ENCODE results near the gene GINS1.

Gene GINS1

DNA sequence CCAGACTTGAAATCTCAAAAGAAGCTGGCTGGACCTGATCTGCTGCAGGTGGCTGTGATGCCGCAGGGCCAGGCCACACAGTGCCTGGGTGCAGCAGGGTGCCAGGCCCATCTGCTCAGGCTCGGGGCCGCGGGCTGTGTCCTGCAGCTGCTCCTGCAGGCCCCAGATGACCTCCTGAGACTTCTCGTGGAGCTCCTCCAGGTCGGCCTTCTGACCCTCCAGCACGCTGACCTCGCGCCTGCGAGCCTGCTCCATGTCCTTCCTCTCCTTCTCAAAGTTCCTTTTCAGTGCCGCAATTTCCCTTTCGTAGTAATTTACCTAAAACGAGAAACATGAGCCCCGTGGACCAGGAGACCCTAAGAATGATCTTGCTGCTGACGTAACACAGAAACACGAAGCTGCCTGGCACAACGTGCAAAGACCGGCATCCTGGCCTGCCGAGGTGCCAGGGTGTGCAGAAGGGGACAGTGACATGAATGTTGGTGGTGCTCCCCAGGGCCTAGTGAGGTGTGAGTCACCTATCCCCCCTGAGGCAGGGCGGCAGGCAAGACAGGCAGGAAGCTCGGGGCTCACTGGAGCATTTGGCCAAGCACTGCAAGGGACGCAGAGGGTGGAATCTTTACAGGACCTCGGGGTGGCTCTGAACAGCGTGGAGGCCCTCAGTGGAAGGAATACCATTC lies 71.6 kb downstream of the GINS1 start:
- no peak for DNase-seq

DNA sequence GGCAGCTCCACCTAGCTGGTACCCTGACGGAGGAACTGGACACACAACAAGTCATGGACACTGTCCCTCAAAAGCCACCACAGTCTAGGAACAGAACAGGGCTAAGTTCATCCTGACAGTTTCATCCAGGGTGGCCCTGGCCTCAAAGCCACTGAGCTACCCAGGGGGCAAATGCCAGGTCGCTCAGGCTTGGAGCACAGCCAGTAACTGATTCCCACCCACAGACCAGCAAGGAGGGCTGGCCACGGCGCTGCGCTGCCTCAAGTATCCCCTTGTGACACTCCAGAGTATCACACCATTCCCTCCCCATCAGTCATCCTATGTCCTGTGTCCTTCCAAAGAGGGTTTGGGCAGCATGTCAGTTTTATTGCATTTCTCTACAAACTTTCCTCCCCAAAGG lies 72.2 kb downstream of the GINS1 start:
- DNase-seq, result no peak

- no peak for DNase-seq
Measured at GRCh38 chr20:25480156-25480555, 72.7 kb downstream of the GINS1 start.

- no peak for DNase-seq
Measured at GRCh38 chr20:25480797-25481196, 73.3 kb downstream of the GINS1 start.

GRCh38 chr20:25481235-25481917 lies 73.9 kb downstream of the GINS1 start:
- DNase-seq, result no peak

DNA sequence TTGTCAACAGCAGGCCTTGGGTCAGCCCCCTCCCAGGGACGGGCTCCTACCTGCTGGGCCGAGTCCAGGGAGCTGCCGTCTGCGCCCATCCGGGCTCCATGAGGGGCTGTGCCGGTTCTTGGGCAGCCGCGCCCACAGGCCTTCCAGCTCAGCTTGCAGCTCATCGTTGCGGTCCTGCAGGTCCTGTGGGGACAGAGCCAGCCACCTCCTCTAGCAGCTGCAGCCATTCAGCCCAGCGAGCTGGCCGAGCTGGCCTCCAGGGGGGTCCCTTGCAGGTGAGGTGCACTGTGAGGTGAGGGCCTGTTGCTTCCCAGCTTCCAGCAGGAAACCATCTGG lies 74.4 kb downstream of the GINS1 start:
- no peak for DNase-seq

GRCh38 chr20:25483431-25484132 lies 76.1 kb downstream of the GINS1 start:
- no peak for DNase-seq

- DNase-seq, result no peak
Measured at GRCh38 chr20:25484224-25484846, 76.9 kb downstream of the GINS1 start.

GRCh38 chr20:25484911-25485511 lies 77.5 kb downstream of the GINS1 start:
- no peak for DNase-seq

DNA sequence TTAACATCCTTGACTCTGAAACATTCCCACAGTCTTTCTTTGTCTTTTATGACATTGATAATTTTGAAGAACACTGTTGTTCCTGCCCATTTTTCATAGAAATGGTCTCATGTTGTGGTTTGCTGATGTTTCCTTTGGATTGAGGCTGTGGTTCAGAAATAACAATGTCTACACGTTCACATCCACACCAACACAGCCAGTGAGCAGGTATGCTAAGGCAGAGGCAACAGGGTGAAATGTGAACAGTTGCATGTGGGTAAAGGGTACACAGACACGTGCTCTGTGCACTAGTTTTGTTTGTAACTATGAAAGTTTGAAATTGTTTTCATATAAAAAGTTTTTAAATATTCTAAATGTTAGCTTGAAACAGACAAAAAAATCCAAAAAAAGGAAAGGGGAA lies 78.4 kb downstream of the GINS1 start:
- no peak for DNase-seq

DNA sequence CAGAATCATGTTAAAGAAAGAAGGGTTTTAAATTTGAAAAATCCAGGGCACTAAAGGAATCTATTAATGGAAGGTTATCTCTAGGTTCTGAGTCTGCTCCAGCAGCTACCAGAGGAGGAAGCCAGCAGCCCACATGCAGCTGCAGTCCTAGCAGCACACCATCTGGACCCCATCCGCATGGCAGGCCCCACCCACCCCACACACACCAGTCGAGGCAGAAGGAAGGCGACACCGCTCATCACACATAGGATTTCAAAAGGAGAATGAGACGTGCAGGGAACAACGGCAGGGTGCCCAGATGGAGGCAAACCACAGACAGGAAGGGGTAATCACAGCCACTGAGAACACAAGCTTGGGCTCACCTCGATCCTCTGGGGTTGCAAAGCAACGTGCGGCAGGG lies 78.9 kb downstream of the GINS1 start:
- no peak for DNase-seq

- no peak for DNase-seq
Measured at GRCh38 chr20:25487306-25487705, 79.8 kb downstream of the GINS1 start.

DNA sequence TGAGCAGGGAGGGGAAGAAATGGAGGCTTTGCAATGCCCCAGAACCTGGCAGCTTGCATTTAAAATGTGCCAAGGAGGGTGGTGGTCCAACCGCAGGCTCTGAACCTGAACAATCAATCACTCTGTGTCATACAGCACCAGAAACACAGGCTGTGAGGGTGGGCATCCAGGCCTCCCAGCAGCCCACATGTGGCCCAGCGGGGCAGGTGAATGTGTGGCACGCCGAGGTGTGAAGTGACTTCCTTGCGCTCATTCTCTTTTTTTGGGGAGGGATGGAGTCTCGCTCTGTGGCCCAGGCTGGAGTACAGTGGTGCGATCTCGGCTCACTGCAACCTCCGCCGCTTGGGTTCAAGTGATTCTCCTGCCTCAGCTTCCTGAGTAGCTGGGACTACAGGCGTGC lies 80.5 kb downstream of the GINS1 start:
- no peak for DNase-seq

DNA sequence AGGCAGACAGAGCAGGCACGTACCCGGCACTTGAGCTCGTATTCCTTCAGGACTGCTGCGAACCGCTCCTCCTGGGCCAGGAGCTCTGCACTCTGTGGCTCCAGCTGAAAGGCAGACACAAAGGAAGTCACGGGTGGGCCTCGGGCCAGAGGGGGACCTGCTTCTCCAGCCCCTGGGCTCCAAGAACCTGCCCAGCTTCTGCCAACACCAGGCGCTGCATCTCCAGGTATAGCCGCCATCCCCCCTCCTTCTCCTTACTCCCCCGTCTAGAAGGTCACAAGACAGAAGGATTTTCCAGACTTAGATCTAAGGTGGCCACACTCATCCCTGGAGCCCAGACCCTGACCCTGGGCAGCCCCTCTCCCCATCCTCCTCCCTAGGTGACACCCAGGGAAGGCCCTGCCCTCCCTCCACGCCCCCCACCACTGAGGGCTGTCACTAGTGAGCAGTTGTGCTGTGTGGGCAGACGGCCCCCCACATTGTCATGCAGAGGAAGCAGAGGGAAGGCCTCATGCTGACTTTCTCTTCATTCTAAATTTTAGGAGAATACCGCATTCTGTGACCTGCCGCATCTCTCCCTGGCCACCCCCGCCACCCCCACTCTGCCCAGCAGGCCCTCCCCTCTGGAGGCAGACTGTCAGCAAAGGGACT lies 81.9 kb downstream of the GINS1 start:
- DNase-seq, result no peak

GRCh38 chr20:25490656-25491445 lies 83.4 kb downstream of the GINS1 start:
- no peak for DNase-seq

DNA sequence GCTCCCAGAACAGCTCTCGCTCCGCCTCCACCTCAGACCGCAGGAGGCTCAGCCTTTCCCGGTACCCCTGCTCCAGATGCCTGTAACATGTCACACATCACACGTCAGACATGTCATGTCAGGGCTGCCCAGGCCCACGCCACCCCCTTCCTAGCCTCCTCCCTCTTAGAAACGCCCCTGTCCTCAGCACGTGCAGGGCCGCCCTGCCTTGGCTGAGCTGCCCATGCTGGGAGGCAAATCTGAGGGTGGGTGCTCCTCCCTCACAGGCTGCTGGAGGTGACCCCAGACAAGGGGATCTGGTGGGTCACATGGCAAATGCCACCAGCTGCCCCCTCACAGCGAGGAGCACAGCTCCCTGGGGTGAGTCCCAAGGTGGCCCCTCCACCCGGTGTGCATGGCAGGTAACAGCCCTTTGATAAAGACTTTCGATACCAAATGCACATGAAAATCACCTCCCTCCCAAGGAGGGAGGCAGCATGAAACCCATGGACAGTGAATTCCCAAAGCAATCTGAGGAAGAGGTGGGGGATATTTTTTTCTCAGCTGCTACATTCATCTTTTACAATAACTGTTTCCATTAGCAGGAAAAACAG lies 84.1 kb downstream of the GINS1 start:
- DNase-seq, result no peak

DNA sequence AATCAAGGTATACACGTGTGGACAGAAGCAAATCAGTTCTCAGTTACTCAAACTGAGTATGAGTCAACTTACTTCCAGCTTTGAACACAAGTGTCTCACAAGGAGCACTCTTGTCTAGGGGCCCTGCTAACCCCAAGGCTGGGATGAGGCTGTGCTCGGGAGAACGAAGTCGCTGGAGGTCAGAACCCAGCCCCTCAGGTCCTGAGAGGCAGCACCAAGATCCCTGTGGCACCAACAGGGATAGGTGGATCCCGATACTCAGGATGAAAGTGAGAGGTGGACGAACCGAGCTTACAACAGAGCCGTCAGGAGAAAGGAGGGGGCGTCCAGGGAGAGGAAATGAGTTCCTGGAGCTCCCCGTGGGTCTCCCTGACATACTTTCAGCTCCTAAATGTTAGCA lies 85.7 kb downstream of the GINS1 start:
- no peak for DNase-seq

DNA sequence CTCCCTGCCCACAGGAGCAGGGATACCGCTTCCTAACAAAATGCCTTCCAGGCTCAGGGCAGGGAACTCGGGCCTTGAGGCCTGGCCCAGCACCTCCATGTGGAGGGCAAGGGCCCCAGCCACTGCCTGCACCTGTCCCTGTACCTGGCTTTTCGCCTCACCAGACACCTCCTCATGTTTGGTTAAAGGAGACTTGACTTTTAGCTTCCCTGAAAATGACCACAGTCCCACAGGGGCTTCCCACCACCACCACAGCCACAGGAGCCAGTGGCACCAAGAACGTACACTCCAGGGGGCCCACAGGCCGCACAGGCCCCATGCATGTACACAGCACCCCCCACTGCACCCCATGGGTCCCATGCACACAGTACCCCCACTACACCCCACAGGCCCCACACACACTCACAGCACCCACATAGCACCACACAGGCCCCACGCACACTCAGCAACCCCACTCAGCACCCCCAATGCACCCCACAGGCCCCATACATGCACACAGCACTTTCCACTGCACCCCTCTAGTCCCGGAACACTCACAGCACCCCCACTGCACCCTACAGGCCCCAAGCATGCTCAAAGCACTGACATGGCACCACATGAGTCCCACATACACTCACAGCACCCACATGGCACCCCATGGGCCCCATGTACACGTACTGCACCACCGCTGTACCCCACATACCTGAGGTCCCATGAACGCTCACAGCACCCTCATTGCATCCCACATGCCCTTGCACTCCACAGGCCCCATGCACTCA lies 86.5 kb downstream of the GINS1 start:
- DNase-seq, result no peak

DNA sequence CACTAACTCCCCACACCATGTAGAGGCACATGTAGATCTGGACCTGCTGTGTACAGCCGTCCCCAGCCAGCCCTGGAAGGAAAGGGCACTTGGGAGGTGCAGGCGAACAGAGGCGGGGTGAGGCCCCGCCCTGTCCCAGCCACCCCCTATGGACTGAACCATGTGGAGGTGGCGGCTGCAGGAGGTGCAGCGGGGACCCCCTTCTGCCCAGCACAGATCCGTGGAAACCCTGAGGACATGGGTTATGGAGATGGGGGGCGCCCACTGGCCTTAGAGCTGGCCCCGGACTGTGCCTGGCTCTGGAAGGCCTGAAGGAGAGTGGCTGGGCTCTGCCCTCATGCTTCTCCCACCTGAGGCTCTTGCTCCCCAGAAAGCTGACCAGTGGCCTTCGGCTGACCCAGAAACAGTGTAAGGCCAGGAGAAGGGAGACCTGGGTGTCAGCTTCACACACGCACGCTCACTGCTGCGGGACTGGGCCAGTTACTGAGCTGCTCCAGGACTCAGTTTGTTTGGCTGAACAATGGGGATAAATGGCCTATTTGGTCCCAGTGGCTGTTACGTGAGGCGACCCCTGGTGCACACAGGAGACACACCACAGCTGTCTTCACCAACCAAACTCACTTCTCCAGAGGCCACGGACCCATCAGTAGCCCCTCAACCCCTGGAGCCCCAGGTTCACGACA lies 87.2 kb downstream of the GINS1 start:
- DNase-seq, result no peak

- no peak for DNase-seq
Measured at GRCh38 chr20:25495189-25495824, 87.8 kb downstream of the GINS1 start.

Measured in stimulated activated CD4-positive, alpha-beta T cell treated with anti-CD3 and anti-CD28 coated beads, Interleukin-12 subunit alpha, Interleukin-12 subunit beta, amount 100 ng/mL, for 4 hours (primary cell).